Spinal cord (tissue), 10 donors: Measurements from ENCODE around the gene PP2D1. TPM values are rescaled to one million over a fixed set of nuclear protein-coding genes. Genes with fewer than 3 reads are reported as not detected.
"Not testable (repeated sequence)": the region's sequence is repeated elsewhere in the genome, so short reads cannot be mapped to it uniquely, and the experiment has no call there.

ENCODE experiments used
- DNase-seq, 6 donors: peaks; one replicate each; pipeline versions ENCODE4 v3.0.0 to v3.0.0-alpha.2; 2013 to 2015; ENCODE audit warnings: low spot score in 6 of 6, low read depth in 4 of 6
- H3K27ac ChIP-seq: one replicate; pipeline ENCODE4 v1.5.1; 2013; ENCODE audit warnings: low read depth, low read length, control low read depth
- H3K27me3 ChIP-seq: one replicate; pipeline ENCODE4 v1.6.1; 2013; ENCODE audit warnings: low read length; ENCODE audit not compliant: control insufficient read depth, insufficient read depth
- H3K36me3 ChIP-seq: one replicate; pipeline ENCODE4 v1.6.1; 2013; ENCODE audit warnings: low read length; ENCODE audit not compliant: control insufficient read depth, insufficient read depth
- H3K4me1 ChIP-seq: one replicate; pipeline ENCODE4 v1.6.1; 2013; ENCODE audit warnings: low read length; ENCODE audit not compliant: control insufficient read depth, insufficient read depth
- H3K4me3 ChIP-seq: one replicate; pipeline ENCODE4 v1.5.1; 2013; ENCODE audit warnings: low read depth, low read length, control low read depth
- H3K9me3 ChIP-seq: one replicate; pipeline ENCODE4 v1.6.1; 2013; ENCODE audit warnings: low read length; ENCODE audit not compliant: control insufficient read depth, insufficient read depth
- WGBS: methylation state at CpG from one replicate; pipeline ENCODE4 v1.1.5; 2013; ENCODE audit warnings: missing lambda C conversion rate; ENCODE audit not compliant: insufficient coverage; 5-methylcytosine and 5-hydroxymethylcytosine counted together
- polyA plus RNA-seq, 2 donors: library from polyadenylated mRNA; unstranded; fragments of 120-200 nt; gene quantifications; one replicate each; pipeline ENCODE4 v1.2.1, GENCODE V29; 2013; ENCODE audit not compliant: insufficient read length in 2 of 2
- total RNA-seq, 2 donors: library from RNA; depleted of rRNA in 1 of 2; stranded (reverse); fragments of 120-200 nt in 1 of 2; fragments of >200 nt in 1 of 2; gene quantifications; one replicate each; pipeline versions ENCODE4 v1.2.3 to v1.2.4, GENCODE V29; 2013 to 2014
- donor health status: healthy.

Gene PP2D1
- total and polyA plus RNA-seq, 4 donors: 0.44 to 1.1 TPM; not detected in 2

GRCh38 chr3:19994796-19995195 lies 17.3 kb downstream of the PP2D1 start:
- no peak overlapping the region for H3K4me3 ChIP-seq
- H3K9me3 ChIP-seq: no peaks in the 10 kb centered on the region
- no peaks in the 10 kb centered on the region for H3K4me1 ChIP-seq
- WGBS: 100% methylated on average over 1 of the region's 2 CpGs
- H3K27ac ChIP-seq: no peak overlapping the region
- H3K27me3 ChIP-seq: no peaks in the 10 kb centered on the region
- no peaks in the 10 kb centered on the region for H3K36me3 ChIP-seq
- DNase-seq: no peak

GRCh38 chr3:19988904-19989303 lies 23.2 kb downstream of the PP2D1 start:
- 94% methylated on average over 6 of the region's 8 CpGs for WGBS
- not testable (repeated sequence) for H3K27ac ChIP-seq, DNase-seq, H3K4me1 ChIP-seq, H3K4me3 ChIP-seq, H3K36me3 ChIP-seq, H3K27me3 ChIP-seq, H3K9me3 ChIP-seq

- no peaks in the 10 kb centered on the region for H3K4me1 ChIP-seq
- WGBS: 57% methylated on average over 1 of the region's 3 CpGs
- DNase-seq: no peak
These were observed 40.0 kb downstream of the PP2D1 start for GRCh38 chr3:19972054-19972453.

GRCh38 chr3:19970327-19970726 lies 41.7 kb downstream of the PP2D1 start:
- no peaks in the 10 kb centered on the region for H3K9me3 ChIP-seq
- peak in 1 of 6 donors; percentile 43 for DNase-seq
- no peak overlapping the region for H3K4me3 ChIP-seq
- no peaks in the 10 kb centered on the region for H3K27me3 ChIP-seq
- peaks cover 3% of the 10 kb centered on the region for H3K36me3 ChIP-seq
- H3K4me1 ChIP-seq: no peaks in the 10 kb centered on the region
- no peak overlapping the region for H3K27ac ChIP-seq
- WGBS: 94% methylated on average over 3 of the region's 8 CpGs

More at GRCh38 chr3:19972054-19972453, 40.0 kb downstream of the PP2D1 start:
- H3K9me3 ChIP-seq: no peaks in the 10 kb centered on the region
- H3K4me3 ChIP-seq: no peak overlapping the region
- no peak overlapping the region for H3K27ac ChIP-seq
- H3K27me3 ChIP-seq: no peaks in the 10 kb centered on the region
- H3K36me3 ChIP-seq: peaks cover 12% of the 10 kb centered on the region

GRCh38 chr3:19967812-19968211 lies 44.3 kb downstream of the PP2D1 start:
- WGBS: no CpG with 5 or more reads among the region's 4 CpGs

GRCh38 chr3:19967208-19967607 lies 44.9 kb downstream of the PP2D1 start:
- Histone ChIP-seq H3K4me1 (no peaks in the 10 kb centered on the region), H3K4me3 (no peak overlapping the region), H3K9me3 (no peaks in the 10 kb centered on the region), H3K36me3 (no peaks in the 10 kb centered on the region), H3K27ac (no peak overlapping the region), H3K27me3 (no peaks in the 10 kb centered on the region)
- no peak for DNase-seq
- 86% methylated on average over 3 of the region's 6 CpGs for WGBS

More at GRCh38 chr3:19967812-19968211, 44.3 kb downstream of the PP2D1 start:
- Histone ChIP-seq H3K36me3 (no peaks in the 10 kb centered on the region), H3K9me3 (no peaks in the 10 kb centered on the region), H3K4me3 (no peak overlapping the region), H3K27ac (no peak overlapping the region), H3K4me1 (no peaks in the 10 kb centered on the region), H3K27me3 (no peaks in the 10 kb centered on the region)
- DNase-seq: no peak

GRCh38 chr3:19961960-19962359 lies 50.1 kb downstream of the PP2D1 start:
- Histone ChIP-seq H3K27ac (no peak overlapping the region), H3K4me3 (no peak overlapping the region), H3K27me3 (no peaks in the 10 kb centered on the region), H3K9me3 (no peaks in the 10 kb centered on the region), H3K36me3 (peaks cover 1% of the 10 kb centered on the region), H3K4me1 (peaks cover 3% of the 10 kb centered on the region)
- no CpG with 5 or more reads among the region's 4 CpGs for WGBS
- no peak for DNase-seq

- Histone ChIP-seq H3K36me3 (peaks cover 6% of the 10 kb centered on the region), H3K4me3 (no peak overlapping the region), H3K27me3 (no peaks in the 10 kb centered on the region), H3K27ac (no peak overlapping the region), H3K4me1 (peaks cover 3% of the 10 kb centered on the region), H3K9me3 (no peaks in the 10 kb centered on the region)
- no peak for DNase-seq
- WGBS: 100% methylated on average over 1 of the region's 4 CpGs
These were observed 51.4 kb downstream of the PP2D1 start for GRCh38 chr3:19960696-19961095.

GRCh38 chr3:19959505-19959904 lies 52.6 kb downstream of the PP2D1 start:
- Histone ChIP-seq H3K9me3 (no peaks in the 10 kb centered on the region), H3K4me3 (no peak overlapping the region), H3K4me1 (peaks cover 3% of the 10 kb centered on the region), H3K27me3 (no peaks in the 10 kb centered on the region), H3K36me3 (peaks cover 8% of the 10 kb centered on the region), H3K27ac (no peak overlapping the region)
- 100% methylated on average over 1 of the region's 4 CpGs for WGBS
- DNase-seq: no peak

- WGBS: 97% methylated on average over 6 of the region's 9 CpGs
- H3K4me3 ChIP-seq, DNase-seq: not testable (repeated sequence)
These were observed 54.7 kb downstream of the PP2D1 start for GRCh38 chr3:19957354-19957753.

More at GRCh38 chr3:19957354-19957753, 54.7 kb downstream of the PP2D1 start:
- not testable (repeated sequence) for H3K27ac ChIP-seq, H3K9me3 ChIP-seq, H3K4me1 ChIP-seq, H3K27me3 ChIP-seq
- H3K36me3 ChIP-seq: peaks cover 16% of the 10 kb centered on the region
